ENCODE data around the gene ODAD3. TPM values are rescaled to one million over a fixed set of nuclear protein-coding genes. Genes with fewer than 3 reads are reported as not detected.

Gene ODAD3
- total and polyA plus RNA-seq, 2 of the 13 experiments (the other 11 are each of a cell fraction or from before 2014, with no cell fraction given) = 0.04 to 0.08 TPM

GRCh38 chr19:11482384-11483050 is 47.6 kb upstream of the ODAD3 start (continued):
- peak; percentile 94 for TF ChIP-seq CTCF (CRISPR knock-in tag; IDR thresholded peaks at IDR 0.05)
- peak; percentile 69; the same call in 1 of the 2 replicates for TF ChIP-seq ZNF234 (CRISPR knock-in tag; conservative IDR thresholded peaks at IDR 0.05)
- peak; percentile 99 for TF ChIP-seq MAX (IDR thresholded peaks at IDR 0.05)
- no peak for TF ChIP-seq ZNF30 (CRISPR knock-in tag; IDR thresholded peaks at IDR 0.05)
- TF ChIP-seq ZBTB4 (CRISPR knock-in tag; IDR thresholded peaks at IDR 0.05; ENCODE audit: borderline replicate concordance) = no peak
- TF ChIP-seq SOX6 (IDR thresholded peaks at IDR 0.05) = no peak
- TF ChIP-seq SOX6 (CRISPR knock-in tag; IDR thresholded peaks at IDR 0.05) = 0 out of 2 replicates have a peak, but pooled peaks have one; percentile 30
- TF ChIP-seq ZNF430 (CRISPR knock-in tag; IDR thresholded peaks at IDR 0.05) = peak; percentile 64
- peak; percentile 73; the same call in 1 of the 2 replicates for TF ChIP-seq DNMT1 (CRISPR knock-in tag; IDR thresholded peaks at IDR 0.05)
- TF ChIP-seq ISX (CRISPR knock-in tag; conservative IDR thresholded peaks at IDR 0.05) = 0 out of 2 replicates have a peak, but pooled peaks have one; percentile 42
- no peak for TF ChIP-seq JARID2 (CRISPR knock-in tag; IDR thresholded peaks at IDR 0.05; ENCODE audit: insufficient replicate concordance)
- no peak for TF ChIP-seq ZNF329 (CRISPR knock-in tag; IDR thresholded peaks at IDR 0.05; ENCODE audit: low read depth)
- TF ChIP-seq, protein P1, sequence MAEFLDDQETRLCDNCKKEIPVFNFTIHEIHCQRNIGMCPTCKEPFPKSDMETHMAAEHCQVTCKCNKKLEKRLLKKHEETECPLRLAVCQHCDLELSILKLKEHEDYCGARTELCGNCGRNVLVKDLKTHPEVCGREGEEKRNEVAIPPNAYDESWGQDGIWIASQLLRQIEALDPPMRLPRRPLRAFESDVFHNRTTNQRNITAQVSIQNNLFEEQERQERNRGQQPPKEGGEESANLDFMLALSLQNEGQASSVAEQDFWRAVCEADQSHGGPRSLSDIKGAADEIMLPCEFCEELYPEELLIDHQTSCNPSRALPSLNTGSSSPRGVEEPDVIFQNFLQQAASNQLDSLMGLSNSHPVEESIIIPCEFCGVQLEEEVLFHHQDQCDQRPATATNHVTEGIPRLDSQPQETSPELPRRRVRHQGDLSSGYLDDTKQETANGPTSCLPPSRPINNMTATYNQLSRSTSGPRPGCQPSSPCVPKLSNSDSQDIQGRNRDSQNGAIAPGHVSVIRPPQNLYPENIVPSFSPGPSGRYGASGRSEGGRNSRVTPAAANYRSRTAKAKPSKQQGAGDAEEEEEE (CRISPR knock-in tag; IDR thresholded peaks at IDR 0.05; ENCODE audit: borderline replicate concordance) = no peak
- TF ChIP-seq TOPORS (CRISPR knock-in tag; IDR thresholded peaks at IDR 0.05) = peak; percentile 93
- TF ChIP-seq ZNF274 (CRISPR knock-in tag; IDR thresholded peaks at IDR 0.05) = peak; percentile 86; the same call in 1 of the 2 replicates
- no peak; the same call in 1 of the 2 replicates for TF ChIP-seq ZNF563 (CRISPR knock-in tag; IDR thresholded peaks at IDR 0.05)
- TF ChIP-seq ZNF484 (CRISPR knock-in tag; IDR thresholded peaks at IDR 0.05; ENCODE audit: borderline replicate concordance, low read depth) = no peak
- TF ChIP-seq, protein P2, sequence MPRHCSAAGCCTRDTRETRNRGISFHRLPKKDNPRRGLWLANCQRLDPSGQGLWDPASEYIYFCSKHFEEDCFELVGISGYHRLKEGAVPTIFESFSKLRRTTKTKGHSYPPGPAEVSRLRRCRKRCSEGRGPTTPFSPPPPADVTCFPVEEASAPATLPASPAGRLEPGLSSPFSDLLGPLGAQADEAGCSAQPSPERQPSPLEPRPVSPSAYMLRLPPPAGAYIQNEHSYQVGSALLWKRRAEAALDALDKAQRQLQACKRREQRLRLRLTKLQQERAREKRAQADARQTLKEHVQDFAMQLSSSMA (CRISPR knock-in tag; IDR thresholded peaks at IDR 0.05) = no peak
- TF ChIP-seq ZNF557 (CRISPR knock-in tag; IDR thresholded peaks at IDR 0.05) = peak; percentile 84
- TF ChIP-seq RBM39 (IDR thresholded peaks at IDR 0.05; ENCODE audit: low read depth, low read length, poor library complexity, severe bottlenecking) = peak; percentile 27
- TF ChIP-seq NFIB (CRISPR knock-in tag; IDR thresholded peaks at IDR 0.05; ENCODE audit: borderline replicate concordance) = no peak
- TF ChIP-seq SAP130 (CRISPR knock-in tag; IDR thresholded peaks at IDR 0.05; ENCODE audit: low read depth) = peak; percentile 58
